ENCODE measurements around the gene LIFR.
A peak's percentile ranks its signal among the peaks of the same experiment; 100 is the strongest.

Gene LIFR

GRCh38 chr5:38441453-38442246 lies 114.8 kb downstream of the LIFR start:
- peak; percentile 77 for DNase-seq (ENCODE audit: low read depth)

- no peak for DNase-seq (ENCODE audit: low read depth)
These were observed 117.7 kb downstream of the LIFR start for GRCh38 chr5:38438757-38439156.

- no peak for DNase-seq (ENCODE audit: low read depth)
These were observed 121.3 kb downstream of the LIFR start for GRCh38 chr5:38434966-38435705.

- DNase-seq (ENCODE audit: low read depth) = no peak
These were observed 123.1 kb downstream of the LIFR start for GRCh38 chr5:38433160-38433861.

GRCh38 chr5:38431242-38431853 lies 125.1 kb downstream of the LIFR start:
- no peak for DNase-seq (ENCODE audit: low read depth)

DNA sequence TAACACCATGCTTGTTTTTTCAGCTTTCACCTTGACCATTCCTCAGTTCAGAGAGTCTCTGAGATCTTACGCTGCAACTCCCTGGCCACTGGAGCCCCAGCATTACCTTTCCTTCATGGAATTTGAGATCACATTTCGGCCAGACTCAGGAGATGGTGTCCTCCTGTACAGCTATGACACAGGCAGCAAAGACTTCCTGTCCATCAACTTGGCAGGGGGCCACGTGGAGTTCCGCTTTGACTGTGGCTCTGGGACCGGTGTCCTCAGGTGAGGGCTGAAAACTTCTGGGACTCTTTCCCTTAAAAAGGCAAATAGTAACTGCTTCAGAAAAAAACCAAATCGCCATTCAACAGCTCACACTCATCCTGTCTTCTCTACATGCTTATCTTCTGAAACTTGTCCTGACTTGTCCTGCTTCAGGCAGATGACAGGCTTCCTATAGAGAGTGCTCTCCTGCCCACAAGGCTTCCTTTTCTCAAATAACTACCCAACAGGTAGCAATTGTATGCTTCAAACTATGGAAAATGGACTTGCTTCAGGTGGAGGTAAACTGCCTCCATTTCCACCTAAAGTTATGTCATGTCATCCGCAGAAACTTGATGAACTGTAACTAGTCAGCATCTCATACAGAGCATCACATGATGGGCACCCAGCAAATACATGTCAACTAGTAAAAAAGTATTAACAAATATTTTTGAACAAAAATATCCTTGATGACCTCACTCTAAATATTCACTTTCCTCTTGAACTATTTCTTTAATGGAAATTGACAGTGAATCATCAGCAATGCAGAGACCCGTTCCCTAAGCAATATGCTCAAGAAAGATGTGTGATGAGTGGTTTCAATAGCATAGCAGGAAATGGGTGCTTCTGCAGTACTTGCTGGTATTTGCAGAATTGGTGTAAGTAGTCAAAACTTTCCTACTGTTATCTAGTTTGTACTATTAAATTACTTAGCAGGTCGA lies 129.2 kb downstream of the LIFR start:
- no peak for DNase-seq (ENCODE audit: low read depth)

DNA sequence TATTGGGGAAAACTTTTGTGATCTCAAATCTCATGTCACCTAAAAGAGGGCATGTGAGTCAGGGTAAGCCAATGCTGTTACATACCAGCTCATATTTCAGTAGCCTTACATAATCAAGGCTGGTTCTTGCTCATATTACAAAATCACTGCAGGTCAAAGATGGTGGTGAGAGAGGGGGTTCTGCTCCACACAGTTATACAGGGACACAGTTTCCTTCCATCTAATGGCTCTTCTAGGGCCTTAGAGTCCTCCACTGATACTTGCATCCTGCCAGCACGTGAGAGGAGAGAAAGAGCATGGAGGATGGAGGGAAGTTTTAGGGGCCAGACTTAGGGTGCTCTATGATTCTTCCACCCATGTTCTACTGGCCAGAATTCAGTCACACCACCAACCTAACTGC lies 130.0 kb downstream of the LIFR start:
- DNase-seq (ENCODE audit: low read depth) = no peak
